Retinal pigment epithelial cell (primary cell): ENCODE data around the gene PREX1.
"Not testable (repeated sequence)": the region's sequence is repeated elsewhere in the genome, so short reads cannot be mapped to it uniquely, and the experiment has no call there.

Experiments used
- DNase-seq: peaks from one replicate; pipeline ENCODE4 v3.0.0-alpha.2; 2010; ENCODE audit warnings: low read depth
- H3K4me3 ChIP-seq: 2 replicates; pipeline ENCODE4 v1.5.1; 2011; ENCODE audit warnings: mild to moderate bottlenecking, low read length, control low read depth, moderate library complexity
- TF ChIP-seq, protein P1 (sequence below): conservative IDR thresholded peaks from 2 replicates; pipeline ENCODE4 v1.5.1; 2011; ENCODE audit warnings: low read depth, low read length, control low read depth, inconsistent platforms

PREX1 gene

DNA sequence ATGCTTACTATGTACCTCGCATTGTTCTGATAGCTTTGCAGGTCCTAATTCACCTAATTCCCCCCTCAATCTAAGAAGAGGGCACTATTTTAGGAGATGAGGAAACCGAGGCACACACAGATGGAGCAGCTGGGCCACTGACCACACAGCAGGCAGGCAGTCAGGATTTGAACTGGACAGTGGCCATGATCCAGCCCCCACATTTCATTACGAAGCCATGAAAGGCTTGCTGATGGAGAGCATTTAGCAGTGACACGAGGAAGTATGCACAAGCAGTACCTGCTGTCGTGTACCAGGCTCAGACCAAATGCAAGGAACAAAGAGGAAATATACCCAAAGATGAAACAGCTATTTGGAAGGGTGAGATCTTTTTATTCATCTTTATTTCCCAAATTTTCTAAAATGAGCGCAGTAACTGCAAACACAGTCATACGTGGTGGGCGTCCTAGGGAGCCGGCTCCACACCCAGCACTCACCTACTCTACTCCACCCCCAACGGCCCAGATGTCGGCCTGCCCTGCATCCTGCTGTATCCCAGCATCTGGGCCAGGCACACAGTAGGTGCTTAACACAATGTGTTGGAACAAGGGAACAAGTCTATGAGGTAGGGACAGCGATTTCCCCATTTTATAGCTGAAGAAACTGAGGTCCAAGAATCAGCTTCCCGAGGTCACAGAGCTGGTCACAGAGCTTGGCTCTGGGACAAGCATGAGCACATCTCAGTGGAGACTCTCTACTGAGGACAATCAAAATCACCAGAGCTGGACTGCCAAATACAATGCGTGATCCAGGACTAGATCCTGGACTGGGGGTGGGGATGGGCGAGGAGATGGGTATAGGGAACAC is 15.0 kb downstream of the PREX1 start:
- DNase-seq = no peak
- TF ChIP-seq, protein P1, sequence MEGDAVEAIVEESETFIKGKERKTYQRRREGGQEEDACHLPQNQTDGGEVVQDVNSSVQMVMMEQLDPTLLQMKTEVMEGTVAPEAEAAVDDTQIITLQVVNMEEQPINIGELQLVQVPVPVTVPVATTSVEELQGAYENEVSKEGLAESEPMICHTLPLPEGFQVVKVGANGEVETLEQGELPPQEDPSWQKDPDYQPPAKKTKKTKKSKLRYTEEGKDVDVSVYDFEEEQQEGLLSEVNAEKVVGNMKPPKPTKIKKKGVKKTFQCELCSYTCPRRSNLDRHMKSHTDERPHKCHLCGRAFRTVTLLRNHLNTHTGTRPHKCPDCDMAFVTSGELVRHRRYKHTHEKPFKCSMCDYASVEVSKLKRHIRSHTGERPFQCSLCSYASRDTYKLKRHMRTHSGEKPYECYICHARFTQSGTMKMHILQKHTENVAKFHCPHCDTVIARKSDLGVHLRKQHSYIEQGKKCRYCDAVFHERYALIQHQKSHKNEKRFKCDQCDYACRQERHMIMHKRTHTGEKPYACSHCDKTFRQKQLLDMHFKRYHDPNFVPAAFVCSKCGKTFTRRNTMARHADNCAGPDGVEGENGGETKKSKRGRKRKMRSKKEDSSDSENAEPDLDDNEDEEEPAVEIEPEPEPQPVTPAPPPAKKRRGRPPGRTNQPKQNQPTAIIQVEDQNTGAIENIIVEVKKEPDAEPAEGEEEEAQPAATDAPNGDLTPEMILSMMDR = no peak
- H3K4me3 ChIP-seq = no peak overlapping the region

DNA sequence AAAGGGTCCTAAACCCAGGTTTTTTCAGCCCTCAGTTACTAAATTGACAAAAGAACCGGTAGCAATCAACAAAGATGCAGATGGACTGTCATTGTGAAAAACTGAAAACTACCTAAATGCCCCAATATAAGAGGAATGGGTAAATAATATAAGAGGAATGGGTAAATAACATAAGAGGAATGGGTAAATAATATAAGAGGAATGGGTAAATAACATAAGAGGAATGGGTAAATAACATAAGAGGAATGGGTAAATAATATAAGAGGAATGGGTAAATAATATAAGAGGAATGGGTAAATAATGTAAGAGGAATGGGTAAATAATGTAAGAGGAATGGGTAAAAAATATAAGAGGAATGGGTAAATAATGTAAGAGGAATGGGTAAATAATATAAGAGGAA is 15.7 kb downstream of the PREX1 start:
- DNase-seq, H3K4me3 ChIP-seq: not testable (repeated sequence)

DNA sequence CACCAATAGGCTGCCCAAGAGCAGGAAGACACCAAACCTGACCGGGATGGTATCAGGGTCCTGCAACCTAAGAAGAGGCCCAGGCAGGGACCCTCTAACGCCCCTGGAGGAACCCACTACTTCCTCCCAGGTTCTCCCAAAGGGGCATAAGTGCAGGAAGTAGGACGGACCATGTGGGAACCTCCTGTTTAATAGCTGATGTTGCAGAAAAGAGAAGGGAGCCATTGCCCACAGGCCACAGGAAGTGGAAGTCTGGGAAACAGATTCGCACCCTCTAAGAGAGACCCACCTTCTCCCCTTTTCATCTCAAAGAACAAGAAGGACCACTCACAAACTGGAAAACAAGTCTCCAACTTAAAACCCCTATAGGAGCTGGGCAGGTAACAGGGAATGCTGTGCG is 18.1 kb downstream of the PREX1 start:
- no peak for DNase-seq
- TF ChIP-seq, protein P1 = no peak
- no peak overlapping the region for H3K4me3 ChIP-seq

DNA sequence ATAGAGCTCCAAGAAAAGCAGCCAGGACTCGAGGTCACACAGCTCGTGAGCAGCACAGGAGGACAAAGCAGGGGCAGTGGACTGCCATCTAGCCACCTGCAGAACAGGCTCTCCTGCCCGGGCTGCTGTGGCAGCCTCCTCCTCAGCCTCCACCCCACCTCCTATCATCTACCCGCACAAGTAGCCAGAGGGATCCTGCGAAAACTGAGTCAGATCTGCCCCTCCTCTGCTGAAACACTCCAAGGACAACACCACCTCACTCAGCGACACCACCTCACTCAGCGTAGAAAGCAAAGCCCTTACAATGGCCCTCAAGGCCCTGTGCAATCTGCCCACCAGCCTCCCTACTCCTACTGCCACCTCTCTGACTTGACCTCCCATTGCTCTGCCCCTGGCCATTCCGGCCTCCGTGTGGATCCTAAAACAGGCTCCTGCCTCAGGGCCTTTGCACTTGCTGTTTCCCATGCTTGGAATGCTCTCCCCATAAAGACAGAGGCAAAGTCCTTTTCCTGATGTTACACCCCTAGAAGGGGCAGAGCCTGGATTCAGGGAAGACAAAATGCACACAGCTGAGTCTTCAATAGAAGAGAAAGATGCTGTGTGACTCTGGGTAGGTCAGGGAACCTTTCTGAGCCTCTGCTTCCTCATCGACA is 19.3 kb downstream of the PREX1 start:
- TF ChIP-seq, protein P1 = no peak
- no peak overlapping the region for H3K4me3 ChIP-seq
- DNase-seq = no peak

DNA sequence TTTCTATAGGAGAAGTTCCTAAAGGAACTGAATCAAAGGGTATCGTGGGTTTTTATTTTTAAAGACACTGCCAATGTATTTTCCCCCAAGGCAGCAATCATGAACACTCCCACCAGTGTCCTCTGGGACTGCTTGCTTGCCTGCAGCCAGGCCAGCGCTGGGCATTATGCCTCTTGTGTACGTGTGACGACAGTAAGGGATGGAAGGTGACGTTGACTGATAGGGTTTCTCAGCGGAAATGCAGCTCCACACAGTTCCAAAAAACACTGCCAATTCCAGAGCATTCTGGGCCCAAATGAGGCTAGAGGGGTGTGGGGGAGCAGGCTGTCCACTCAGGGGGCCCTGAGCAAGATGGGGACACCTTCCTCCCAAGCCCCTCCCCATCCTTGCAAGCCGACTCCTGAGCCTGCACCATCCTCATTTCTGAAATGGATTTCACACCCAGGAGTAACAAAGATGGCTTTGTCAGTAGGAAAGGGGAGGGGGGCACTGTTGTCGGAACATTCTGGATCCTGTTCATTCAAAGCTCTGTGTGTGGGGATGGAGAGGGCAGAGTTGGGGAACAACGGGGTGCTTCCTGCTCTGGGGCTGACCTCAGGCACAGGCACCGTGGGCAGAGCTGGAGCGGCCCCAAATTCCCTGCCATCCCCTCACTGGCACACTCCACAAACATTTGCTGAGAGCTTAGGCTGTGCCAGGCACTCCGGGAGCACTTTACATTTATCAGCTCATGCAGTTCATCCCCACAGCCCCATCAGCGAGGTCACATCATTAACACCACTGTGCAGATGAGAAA is 20.0 kb downstream of the PREX1 start:
- DNase-seq = no peak
- TF ChIP-seq, protein P1 = no peak
- no peak overlapping the region for H3K4me3 ChIP-seq

DNA sequence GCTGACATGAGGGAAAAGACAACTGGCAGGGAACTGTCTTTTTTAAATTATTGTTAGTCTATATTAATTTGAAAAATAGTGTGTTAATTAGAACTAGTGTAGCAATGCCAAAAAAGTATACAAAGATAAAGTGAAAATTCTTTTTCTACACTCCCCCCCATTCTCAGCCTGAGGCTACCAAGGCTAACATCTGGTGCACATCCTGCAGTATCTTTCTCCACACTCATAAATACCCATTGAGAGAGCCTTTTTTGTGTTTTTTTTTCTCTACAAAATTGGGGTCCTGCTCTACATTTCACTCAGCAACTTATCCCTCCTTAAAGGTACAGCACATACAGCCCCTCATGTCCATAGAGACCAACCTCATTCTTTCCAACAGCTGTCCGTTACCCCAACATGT is 20.7 kb downstream of the PREX1 start:
- no peak for DNase-seq
- no peak overlapping the region for H3K4me3 ChIP-seq
- TF ChIP-seq, protein P1 = no peak

DNA sequence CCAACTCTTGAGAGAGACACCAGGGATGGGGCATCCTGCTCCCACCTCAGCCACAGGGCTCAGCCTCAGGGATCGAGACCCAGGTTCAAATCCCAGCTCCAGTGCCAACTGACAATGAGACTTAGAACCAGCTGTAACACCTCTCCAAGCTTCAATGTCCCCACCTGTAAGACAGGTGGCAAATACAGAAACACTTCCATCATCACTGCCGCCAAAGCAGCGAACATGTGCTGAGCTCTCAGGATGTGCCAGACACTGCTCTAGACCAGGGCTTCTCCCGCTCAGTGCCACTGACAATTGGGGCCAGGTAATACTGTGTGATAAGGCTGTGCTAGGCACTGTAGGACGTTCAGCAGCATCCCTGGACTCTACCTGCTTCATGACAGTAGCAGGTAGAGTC is 22.1 kb downstream of the PREX1 start:
- no peak overlapping the region for H3K4me3 ChIP-seq
- TF ChIP-seq, protein P1 = no peak
- DNase-seq = no peak
